Keratinocyte (primary cell): ENCODE data around the gene PPP1R16B.

Experiments
- CTCF ChIP-seq, 3 experiments: IDR thresholded peaks in 1 of 3; conservative IDR thresholded peaks in 1 of 3; optimal IDR thresholded peaks in 1 of 3; 2 replicates in 2 of 3; 3 replicates in 1 of 3; pipeline versions ENCODE3 to v1.5.1; 2011; ENCODE audit warnings: low read length in 3 of 3, mild to moderate bottlenecking in 3 of 3, moderate library complexity in 2 of 3, control low read depth in 1 of 3, inconsistent platforms in 1 of 3; ENCODE audit not compliant: insufficient read depth in 2 of 3; ENCODE audit errors: extremely low read depth in 1 of 3
- EZH2 ChIP-seq: IDR thresholded peaks from one replicate; pipeline ENCODE4 v1.6.1; 2012; ENCODE audit warnings: inconsistent platforms, mild to moderate bottlenecking, low read length, moderate library complexity

GRCh38 chr20:38804682-38805501, 605 bp upstream of the PPP1R16B start:
- no peak for TF ChIP-seq CTCF (optimal IDR thresholded peaks at IDR 0.05 in 1 of 3, IDR thresholded peaks at IDR 0.05 in 1 of 3, conservative IDR thresholded peaks at IDR 0.05 in 1 of 3; ENCODE audit: extremely low read depth in 1 of 3, insufficient read depth in 2 of 3, low read length in 3 of 3)
- no peak for TF ChIP-seq EZH2
